Stimulated activated naive CD4-positive, alpha-beta T cell (primary cell): ENCODE results near the gene PSMG2.

Experiments used
- DNase-seq, 6 experiments: peaks; one replicate each; lab custom pipeline; 2025; lab: John Stamatoyannopoulos, UW

The PSMG2 gene, protein sequence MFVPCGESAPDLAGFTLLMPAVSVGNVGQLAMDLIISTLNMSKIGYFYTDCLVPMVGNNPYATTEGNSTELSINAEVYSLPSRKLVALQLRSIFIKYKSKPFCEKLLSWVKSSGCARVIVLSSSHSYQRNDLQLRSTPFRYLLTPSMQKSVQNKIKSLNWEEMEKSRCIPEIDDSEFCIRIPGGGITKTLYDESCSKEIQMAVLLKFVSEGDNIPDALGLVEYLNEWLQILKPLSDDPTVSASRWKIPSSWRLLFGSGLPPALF

DNA sequence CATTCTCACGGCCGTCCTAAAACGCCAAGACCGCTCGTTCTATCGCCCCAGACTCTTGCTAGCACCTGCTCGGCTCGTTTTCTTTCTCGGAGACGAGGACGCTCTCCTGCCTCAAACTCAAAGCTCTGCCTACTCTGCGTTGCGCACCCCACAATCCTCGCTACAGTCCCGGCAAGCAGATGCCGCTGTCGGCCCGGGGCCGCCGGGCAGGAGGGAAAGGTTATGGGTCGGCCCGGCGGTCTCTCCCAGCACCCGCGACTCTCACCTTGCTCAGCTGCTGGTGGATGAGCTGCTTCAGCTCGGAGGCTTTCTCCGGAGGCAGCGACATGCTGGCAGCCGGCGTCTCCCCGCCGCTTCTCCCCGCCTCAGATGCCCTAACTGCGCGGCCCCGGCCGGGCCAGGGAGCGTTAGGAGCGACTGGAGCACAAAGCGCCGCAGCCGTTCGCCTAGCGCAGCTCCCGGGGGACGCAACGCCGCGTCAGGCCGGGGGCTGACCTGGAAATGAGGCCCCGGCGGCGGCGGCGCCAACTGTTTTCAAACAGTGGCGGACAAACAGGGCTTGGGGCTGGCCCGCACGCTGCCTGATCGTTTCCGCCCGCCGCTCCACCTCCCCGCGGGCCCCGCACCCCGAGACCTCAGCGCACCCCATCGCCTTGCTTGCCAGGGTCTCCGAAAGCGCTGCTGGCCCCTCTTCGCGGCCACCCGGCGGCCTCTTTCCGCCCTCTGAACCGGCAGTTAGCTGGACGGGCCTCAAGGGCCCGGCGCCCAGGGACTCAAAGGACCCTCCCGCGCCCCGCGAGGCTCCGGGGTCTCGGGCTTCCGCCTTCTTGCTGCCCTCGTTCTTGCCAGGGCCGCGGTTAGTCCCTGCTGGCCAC lies at the start of gene PSMG2, which contains the start of gene CEP76:
Gene PSMG2, plus strand, starts transcription at position 822 of the 875 bp plus-strand sequence. CDS start 66 bp downstream, outside the sequence.
Gene CEP76, minus strand, starts transcription at position 503 of the 875 bp plus-strand sequence. Its CDS starts 175 bp downstream, at position 328.
- peak; percentile 67 to 95 (median 84) for DNase-seq

DNA sequence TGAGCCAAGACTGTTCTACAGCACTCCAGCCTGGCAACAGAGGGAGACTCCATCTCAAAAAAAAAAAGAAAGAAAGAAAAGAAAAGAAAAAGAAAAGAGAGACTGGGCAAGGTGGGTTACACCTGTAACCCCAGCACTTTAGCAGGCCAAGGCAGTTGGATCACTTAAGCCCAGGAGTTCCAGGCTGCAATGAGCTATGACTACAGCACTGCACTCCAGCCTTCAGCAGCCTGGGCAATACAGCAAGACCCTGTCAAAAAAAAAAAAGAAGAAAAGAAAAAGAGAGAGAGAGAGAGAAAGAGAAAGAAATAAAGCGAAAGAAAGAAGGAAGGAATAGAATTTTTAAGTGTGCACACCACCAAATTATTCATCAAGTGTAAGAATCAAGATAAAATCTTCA lies 47.9 kb upstream of the PSMG2 start:
- no peak for DNase-seq

DNA sequence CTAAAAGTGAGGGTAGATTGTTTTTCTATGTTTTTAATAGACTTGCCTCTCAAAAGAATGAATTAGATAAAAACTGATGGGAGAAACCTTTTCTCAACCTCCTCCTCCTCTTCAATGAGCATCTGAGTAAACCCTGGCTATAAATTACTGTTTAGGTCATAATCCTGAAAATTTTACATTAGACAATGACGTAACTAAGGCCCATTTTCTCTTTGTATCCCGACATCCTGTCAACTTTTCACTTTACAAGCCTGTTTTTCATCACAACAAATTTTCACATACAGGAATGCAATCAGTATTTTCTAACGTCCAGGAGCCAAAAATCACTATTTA lies 46.3 kb upstream of the PSMG2 start:
- peak in 1 of 6 experiments; percentile 3 for DNase-seq

DNA sequence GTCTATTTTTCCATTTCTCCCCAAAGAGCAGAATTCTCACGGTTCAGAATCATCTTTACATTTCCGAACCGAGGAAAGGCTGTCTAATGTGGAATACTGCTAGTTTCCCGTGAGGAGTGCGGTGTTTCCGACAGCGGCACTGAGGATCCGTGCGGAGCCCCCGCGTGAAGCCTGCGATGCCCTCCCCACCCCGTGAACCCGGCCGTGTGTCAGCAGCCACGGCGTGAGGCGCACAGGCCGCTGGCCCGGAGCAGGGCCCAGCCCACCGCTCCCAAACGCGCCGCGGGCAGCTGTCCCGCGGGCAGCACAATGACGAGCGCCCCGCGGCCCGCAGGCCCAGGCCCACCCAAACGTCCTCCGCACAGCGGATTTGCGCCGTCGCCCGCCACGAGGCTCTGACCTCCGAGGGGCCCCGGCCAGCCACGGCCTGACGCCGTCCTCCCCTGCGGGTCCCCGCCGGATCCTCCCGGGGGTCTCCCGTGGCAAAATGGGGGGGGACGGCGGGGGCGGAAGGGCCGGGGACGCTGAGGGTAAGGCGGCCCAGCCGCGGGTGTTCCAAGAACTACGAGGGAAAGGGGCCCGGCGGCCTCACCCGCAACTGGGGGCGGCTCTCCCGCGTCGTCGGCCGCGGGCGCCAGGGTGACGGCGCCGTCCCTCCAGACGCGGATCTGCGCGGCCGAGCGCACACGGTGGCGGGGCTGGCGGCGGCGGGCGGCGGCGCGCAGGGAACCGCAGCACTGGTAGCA lies 45.7 kb upstream of the PSMG2 start:
- peak in 2 of 6 experiments; percentile 15 to 20 for DNase-seq

DNA sequence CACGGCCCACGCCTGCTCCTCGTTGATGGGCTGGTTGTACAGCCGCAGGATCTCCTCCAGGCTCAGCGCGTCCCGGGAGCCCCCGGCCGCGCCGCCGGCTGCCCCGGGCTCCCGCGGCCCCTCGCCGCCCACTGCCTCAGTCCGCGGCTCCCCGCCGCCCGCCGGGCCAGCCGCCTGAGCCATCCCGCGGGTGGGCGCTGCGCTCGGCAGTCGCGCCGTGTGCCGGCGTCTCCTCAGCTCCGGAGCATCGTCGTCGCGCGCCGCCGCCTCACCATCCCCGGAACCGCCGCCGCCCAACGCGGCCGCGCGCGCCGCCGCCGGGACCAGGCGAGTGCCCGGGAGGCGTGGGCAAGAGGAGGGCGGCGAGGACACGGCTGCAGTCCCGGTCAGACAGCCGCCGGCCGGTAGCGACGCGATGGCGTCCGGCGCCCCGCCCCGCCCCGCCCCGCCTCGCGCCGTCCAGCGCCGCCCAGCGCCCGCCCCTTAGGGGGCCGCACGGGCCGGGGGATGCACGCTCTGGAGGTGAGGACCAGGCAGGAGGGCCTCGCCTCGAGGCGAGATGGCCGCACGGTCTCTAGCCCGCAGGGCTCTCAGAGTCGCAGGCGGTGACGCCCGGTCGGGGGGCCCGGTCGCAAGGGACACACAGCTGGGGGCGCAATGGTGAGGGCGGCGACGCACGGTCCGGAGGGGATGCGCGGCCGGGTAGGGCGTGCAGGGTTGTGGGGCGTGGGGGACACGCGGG lies 45.0 kb upstream of the PSMG2 start, which contains the start of gene SPIRE1:
Gene SPIRE1, minus strand, starts transcription at position 424 of the 742 bp plus-strand sequence. Its CDS starts 241 bp downstream, at position 183.
- DNase-seq: peak in 4 of 6 experiments; percentile 16 to 36 (median 31)

DNA sequence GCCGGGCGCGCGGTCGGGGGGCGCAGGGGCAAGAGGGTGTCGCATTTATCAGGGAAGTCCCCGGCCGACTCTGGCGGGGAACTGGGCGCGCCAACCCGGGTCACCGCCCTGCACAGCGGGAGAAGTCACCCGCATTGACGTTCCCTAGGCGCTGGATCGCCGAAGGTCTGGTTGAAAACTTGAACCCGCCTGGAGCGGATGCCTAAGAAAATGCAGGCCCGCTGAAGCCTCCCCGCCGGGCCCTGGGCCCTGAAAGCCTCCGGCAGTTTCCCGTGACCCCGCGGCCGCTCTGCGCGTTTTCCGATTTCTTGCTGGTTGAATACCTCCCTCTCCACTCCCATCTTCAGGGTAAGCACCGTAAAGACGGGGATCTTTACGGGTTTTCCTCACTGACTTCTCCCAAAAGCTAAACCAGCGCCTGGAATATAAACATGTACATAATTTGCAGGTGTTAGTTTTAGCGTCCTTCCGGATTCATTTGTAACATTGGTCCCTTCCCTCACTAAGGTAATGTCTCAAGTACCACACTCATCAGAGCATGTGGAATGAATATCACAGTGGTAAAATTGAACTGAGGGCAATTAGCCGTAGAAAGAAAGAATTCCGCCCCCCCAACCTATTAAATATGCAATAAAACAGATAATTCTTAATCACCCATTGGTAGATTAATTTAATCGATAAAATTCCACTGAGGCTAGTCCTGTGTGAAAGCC lies 44.3 kb upstream of the PSMG2 start:
- peak in 2 of 6 experiments; percentile 33 to 40 for DNase-seq

DNA sequence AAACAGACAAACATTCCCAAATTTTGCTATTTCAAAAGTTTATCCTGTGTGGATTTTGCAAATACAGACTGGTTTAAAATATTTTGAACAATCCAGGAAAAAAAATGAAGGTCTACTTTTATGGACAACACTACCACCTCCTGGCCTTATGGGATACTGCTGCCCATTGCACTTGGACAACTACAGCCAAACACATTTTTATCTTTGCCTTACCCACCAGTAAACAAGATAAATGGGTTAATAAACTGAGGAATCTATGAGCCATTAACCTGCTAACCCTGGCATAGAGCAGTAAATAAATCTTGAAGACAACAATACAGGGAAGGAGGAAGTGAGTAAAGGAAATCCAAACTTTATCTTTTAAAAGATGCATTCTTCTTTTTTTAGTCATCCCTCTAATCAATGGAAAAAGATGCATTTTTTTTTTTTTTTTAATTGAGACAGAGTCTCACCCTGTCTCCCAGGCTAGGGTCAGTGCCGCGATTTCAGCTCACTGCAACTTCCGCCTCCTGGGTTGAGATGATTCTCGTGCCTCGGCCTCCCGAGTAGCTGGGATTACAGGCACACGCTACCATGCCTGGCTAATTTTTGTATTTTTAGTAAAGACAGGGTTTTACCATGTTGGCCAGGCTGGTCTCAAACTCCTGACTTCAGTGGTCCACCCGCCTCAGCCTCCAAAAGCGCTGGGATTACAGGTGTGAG lies 42.8 kb upstream of the PSMG2 start:
- peak in 3 of 6 experiments; percentile 18 to 53 (median 39) for DNase-seq

DNA sequence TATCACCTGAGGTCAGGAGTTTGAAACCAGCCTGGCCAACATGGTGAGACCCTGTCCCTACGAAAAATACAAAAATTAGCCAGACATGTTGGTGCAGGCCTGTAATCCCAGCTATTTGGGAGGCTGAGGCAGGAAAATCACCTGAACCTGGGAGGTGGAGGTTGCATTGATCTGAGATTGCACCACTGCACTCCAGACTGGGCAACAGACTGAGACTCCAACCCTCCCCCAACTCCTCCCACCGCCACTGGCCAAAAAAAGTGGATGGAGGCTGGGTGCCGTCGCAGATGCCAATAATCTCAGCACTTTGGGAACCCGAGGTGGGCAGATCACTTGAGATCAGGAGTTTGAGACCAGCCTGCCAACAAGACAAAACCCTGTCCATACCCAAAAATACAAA lies 34.8 kb upstream of the PSMG2 start:
- DNase-seq: no peak

DNA sequence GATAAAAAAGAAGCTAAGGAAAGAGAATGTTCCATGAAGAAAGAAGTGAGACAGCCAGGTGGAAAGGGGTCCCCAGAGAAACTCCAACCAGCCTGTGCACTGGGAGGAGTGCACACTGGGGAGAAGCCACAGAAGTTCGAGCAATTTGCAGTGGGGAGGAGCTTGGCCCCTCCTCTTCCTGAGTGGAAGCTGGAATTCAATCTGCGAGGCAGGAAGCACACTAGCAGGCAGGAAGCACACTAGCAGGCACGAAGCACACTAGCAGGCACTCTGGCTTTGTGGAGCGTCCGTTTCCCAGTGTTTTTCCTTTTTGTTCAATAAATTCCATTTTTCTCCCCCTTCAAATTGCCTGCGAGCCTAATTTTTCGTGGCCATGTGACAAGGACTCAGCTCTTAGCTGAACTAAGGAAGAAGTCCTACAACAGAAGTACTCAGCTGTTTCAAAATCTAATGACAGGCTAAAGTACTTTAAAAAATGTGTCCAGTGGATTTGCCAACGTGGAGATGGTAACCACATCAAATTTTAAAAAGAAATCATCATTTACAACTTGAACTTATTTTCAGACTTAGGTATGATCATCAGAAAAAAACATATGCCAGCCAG lies 23.6 kb upstream of the PSMG2 start:
- DNase-seq: no peak

DNA sequence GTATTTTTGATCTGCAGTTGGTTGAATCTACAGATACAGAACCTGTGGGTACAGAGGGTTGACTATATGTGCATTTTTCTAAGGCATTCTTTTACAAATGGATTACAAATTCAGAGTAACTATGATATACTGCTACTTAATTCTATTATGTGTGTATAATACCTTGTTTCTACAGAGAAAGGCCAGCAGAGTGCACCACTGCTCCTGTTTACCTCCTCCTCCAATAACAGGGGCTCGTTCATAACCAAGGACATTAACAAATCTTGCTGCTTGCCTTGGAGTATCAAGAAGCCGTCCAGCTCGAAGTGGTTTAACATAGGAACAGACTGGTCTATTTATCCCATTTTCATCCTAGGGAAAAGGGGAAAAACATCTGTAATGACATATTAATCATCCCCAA lies 16.7 kb upstream of the PSMG2 start:
- no peak for DNase-seq

DNA sequence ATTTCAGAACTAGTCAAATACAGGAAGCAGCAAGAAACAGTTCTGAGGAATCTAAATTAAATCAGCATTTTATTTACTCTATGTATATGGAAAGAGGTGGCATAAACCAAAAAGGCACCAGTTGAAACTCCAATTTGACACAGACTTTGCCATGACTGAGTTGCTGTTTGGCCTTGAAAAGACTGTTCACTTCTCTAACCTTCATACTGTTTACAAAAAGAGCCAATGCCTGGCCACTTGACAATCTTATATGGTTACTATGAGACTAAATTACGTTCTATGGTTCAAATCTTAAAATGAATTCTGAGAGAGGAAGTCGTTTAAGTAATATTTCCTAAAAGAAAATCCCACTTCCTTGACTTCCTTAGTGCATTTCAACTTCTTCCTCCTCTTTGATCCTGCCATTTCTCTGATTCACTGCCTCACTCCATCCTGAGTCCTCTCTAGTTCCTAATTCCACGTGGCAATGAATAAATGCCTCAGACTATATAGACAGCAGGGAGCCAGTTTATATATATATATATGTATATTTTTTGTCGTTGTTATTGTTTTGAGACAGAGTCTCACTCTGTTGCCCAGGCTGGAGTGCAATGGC lies 13.5 kb upstream of the PSMG2 start:
- DNase-seq: no peak

DNA sequence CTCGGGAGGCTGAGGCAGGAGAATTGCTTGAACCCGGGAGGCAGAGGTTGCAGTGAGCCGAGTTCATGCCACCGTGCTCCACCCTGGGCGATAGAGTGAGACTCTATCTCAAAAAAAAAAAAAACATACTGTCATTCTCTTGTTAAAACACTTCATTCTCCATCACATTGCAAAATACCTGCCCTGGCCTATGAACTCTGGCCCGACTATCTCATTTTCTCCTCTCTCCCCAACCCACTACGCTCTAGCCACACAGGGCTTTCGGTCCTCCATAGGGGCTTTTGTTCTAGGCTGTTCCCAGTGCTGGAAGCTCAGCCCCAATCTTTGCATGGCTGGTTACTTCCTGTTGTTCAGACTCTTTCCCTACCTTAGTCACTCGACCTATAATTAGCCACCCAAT lies 10.6 kb upstream of the PSMG2 start:
- DNase-seq: no peak

DNA sequence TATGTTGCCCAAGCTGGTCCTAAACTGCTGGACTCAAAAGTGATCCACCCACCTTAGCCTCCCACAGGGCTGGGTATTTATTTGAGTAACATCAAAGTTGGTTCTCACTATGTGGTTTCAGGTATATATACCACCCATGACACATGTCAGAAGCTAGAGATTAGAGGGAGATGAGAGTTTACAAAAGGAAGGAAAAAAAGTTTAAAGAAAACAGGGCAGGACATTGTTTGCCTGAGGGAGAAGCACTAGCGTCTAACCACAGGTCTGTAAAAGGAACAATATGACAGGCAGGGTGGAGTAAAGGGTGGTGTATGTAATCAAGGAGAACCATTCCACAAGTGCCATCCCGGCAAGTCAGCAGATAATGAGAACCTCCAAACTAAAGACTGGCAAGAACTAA lies 8.8 kb upstream of the PSMG2 start:
- DNase-seq: no peak

DNA sequence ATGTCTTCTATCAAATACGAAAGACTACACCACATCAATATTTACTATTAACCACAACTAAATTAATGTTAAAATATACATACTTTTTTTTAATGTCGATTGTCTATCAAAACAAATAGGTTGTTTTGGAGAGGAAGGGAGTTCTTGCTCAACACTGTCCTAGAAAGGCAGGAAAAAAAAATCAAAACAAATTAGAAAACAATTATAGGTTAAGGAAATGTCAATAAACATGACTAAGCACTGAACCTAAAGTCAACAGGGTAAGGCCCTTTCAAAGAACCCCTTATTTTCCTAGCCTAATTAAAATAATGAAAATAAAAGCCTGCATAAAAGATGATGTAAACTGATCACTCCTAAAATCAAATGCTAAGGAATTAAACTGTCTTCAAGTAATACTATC lies 3.1 kb upstream of the PSMG2 start:
- DNase-seq: no peak

DNA sequence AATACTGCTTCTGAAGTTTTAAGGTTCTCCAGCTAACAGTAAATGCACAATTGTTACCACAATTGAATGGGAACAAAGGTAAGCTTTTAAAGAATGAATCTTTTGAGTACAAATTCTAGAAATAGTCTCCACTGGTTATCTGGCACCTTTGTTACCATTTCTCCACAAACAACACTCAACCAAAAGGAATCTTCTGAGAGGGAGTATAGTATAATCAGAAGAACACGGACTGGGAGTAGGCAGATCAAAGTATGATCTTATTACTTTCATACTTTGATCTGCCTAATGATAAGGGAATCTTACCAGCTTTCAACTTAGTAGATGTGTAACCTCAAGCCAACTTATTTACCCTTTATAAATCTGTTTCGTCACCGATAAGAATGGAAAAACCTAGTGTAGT lies 1.7 kb upstream of the PSMG2 start:
- no peak for DNase-seq

DNA sequence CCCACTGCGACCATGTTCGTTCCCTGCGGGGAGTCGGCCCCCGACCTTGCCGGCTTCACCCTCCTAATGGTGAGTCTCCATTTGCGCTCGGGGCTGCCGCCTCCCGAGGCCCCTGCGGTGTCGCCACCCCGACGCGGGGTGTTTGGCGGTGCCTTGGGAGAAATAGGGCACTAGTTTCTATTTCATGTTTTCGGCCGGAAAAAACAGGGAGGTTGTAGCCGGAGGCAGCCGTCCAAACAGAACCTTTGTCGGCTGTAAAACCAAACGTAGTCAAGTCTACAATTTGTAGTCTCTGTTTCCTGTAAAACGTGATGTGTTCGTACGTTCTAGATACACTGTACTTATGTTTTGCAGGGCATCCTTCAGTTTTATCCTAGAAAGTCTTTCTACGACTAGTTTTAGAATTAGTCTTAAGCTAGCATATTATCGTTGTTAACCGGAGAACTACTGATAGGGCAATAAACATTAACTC lies 290 bp downstream of the PSMG2 start:
- no peak for DNase-seq

DNA sequence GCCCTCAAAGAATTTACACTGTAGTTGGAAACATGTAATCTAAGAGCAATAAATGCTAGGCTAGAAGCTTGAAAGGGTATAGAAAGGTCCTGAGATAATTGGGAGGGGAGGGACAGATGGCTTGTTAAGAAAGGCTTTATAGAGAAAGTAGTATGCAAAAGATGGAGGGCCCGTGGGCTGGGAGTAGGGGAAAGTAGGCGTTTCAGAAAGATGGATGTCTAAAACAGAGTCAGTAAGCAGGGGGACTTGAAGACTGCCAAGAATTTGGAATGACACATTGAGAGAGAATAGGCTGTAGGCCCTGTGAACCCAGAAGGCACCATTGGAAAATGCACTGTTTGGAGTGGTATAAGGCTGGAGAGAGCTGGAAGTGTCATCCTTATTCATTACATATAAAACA lies 822 bp downstream of the PSMG2 start:
- no peak for DNase-seq

DNA sequence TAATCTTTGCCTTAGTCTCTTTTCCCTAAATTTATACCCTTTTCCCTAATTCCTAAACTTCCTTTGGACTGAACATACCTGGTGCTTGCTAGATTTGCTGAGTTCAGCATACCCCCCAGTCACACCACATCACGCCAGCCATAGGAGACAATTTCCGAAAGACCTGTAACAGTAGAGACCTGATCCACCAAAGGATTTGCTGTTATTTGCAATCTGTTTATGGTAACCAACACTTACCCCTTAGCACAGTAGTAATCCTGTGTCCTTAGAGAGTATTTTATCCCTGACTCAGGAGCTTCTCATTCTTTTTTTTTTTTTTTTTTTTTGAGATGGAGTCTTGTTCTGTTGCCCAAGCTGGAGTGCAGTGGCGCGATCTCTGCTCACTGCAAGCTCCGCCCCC lies 8.6 kb downstream of the PSMG2 start:
- no peak for DNase-seq

DNA sequence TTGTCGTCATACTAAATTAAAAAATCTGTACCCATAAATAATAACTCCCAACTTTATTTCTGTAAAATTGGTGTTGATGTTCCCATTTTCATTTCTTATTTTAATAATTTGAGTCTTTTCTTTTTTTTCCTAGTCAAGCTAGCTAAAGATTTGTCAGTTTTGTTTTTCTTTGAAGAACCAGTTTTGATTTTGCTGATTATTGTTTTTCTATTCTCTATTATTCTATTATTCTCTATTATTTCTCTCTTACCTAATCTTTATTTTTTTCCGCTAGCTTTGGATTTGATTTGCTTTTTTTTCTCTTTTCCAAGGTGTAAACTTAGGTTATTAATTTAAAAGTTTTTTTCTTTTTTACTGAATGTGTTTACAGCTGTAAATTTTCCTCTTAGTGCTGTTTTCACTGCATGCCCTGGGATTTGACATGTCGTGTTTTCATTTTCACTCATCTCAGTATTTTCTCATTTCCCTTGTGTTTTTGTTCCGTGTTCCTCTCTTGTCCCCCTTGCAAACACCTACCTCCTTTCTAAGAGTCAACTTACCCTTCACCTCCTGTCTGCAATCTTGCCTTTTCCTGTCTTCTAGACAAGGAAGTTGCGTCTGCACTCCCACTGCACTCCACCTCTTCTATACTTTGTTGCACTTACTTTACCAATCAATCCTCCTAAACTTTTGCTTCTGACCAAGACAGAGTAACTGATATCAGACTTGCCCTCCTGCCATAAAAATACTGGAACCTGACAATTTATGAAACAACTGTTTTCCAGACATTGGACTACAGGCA lies 18.8 kb downstream of the PSMG2 start:
- DNase-seq: no peak
